Measurements from ENCODE around the gene OR2T34. TPM values are rescaled to one million over a fixed set of nuclear protein-coding genes. Genes with fewer than 3 reads are reported as not detected.
A peak's percentile ranks its signal among the peaks of the same experiment; 100 is the strongest.
"Not testable (repeated sequence)": the region's sequence is repeated elsewhere in the genome, so short reads cannot be mapped to it uniquely, and the experiment has no call there.

Gene OR2T34
- polyA plus RNA-seq = not detected
- long read RNA-seq, donor 1 = 0 reads
- long read RNA-seq, donor 2 = 0 reads
- long read RNA-seq, donor 3 = 0 reads
- long read RNA-seq, donor 4 = 0 reads
- long read RNA-seq, donor 5 = 0 reads
- long read RNA-seq, donor 6 = 0 reads
- long read RNA-seq, donor 7 = 0 reads
- long read RNA-seq, donor 8 = 0 reads
- long read RNA-seq, donor 9 = 0 reads
- long read RNA-seq, donor 10 = 0 reads

DNA sequence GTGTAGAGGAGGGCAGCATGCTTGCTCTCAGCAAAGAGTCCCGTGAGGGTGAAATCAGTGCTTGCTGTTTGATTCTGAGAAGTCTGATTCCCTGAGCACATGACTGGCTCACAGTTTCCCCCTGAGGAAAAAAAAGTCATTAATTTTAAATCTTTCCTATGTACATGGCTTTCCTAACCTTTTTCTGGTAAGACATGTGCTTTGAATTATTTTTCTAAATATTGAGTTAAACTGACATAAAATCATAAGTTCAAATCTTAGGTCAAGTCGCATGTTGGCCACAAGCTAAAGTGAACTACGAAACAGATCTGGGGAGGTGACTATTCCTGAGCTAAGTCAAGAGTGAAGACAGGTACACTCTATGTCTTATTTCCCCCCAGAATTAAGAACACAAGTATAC is at the start of gene OR2T34:
OR2T34 (minus strand) TSS at position 101 of the 400 bp plus-strand sequence; CDS start at position 101, 0 bp downstream.
- 87 to 96% (median 90%) methylated on average over 2 to 3 of the region's 3 CpGs for WGBS, 3 donors
- H3K27ac ChIP-seq (ENCODE audit: low read depth in 1 of 3, low read length in 2 of 3); H3K27me3 ChIP-seq (ENCODE audit: control insufficient read depth in 3 of 3, insufficient read depth in 3 of 3, low read length in 3 of 3); DNase-seq; FAIRE-seq; H3K9me3 ChIP-seq (ENCODE audit: control insufficient read depth in 2 of 2, insufficient read depth in 1 of 2, low read depth in 1 of 2, low read length in 1 of 2); H3K4me1 ChIP-seq (ENCODE audit: control insufficient read depth in 3 of 3, insufficient read depth in 2 of 3, low read depth in 1 of 3, low read length in 2 of 3); H3K4me3 ChIP-seq (ENCODE audit: low read depth in 1 of 3, low read length in 3 of 3); H3K36me3 ChIP-seq (ENCODE audit: control insufficient read depth in 3 of 3, insufficient read depth in 2 of 3, low read depth in 1 of 3, low read length in 3 of 3): not testable (repeated sequence)

- Histone ChIP-seq H3K4me1 (ENCODE audit: control insufficient read depth in 3 of 3, insufficient read depth in 2 of 3, low read depth in 1 of 3, low read length in 2 of 3) (no peaks in the 10 kb centered on the region), H3K36me3 (ENCODE audit: control insufficient read depth in 3 of 3, insufficient read depth in 2 of 3, low read depth in 1 of 3, low read length in 3 of 3) (no peaks in the 10 kb centered on the region), H3K27me3 (ENCODE audit: control insufficient read depth in 3 of 3, insufficient read depth in 3 of 3, low read length in 3 of 3) (no peaks in the 10 kb centered on the region), H3K27ac (ENCODE audit: low read depth in 1 of 3, low read length in 2 of 3) (no peak overlapping the region), H3K4me3 (ENCODE audit: low read depth in 1 of 3, low read length in 3 of 3) (no peak overlapping the region), H3K9me3 (ENCODE audit: control insufficient read depth in 2 of 2, insufficient read depth in 1 of 2, low read depth in 1 of 2, low read length in 1 of 2) (no peaks in the 10 kb centered on the region)
- FAIRE-seq (peak; percentile 81), DNase-seq (peak; percentile 53 to 60)
- 43 to 56% (median 43%) methylated on average over 4 of the region's 4 CpGs for WGBS, 3 donors
Measured at GRCh38 chr1:248622570-248623001, 48.0 kb upstream of the OR2T34 start.

DNA sequence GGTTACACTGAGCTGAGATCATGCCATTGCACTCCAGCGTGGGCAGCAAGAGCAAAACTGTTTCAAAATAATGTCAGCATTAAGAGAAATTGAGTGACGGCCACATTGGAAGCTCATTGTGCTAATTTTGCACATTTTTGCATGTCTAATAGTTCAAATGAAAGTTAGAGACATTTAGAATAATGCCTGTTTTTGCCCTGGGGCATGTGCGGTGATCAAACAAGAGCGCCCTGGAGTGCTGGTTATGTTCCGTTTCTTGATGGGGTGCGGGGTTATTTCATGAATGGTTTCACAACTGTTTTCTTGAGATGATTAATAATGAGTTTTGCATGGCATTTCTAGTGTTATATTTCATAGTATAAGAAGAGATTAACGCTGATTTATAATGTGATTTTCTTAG is 47.2 kb upstream of the OR2T34 start:
- DNase-seq (no peak), FAIRE-seq (no peak)
- no peaks in the 10 kb centered on the region for H3K4me1 ChIP-seq (ENCODE audit: control insufficient read depth in 3 of 3, insufficient read depth in 2 of 3, low read depth in 1 of 3, low read length in 2 of 3)
- H3K27me3 ChIP-seq (ENCODE audit: control insufficient read depth in 3 of 3, insufficient read depth in 3 of 3, low read length in 3 of 3) = no peaks in the 10 kb centered on the region
- no peaks in the 10 kb centered on the region for H3K36me3 ChIP-seq (ENCODE audit: control insufficient read depth in 3 of 3, insufficient read depth in 2 of 3, low read depth in 1 of 3, low read length in 3 of 3)
- no peak overlapping the region for H3K27ac ChIP-seq (ENCODE audit: low read depth in 1 of 3, low read length in 2 of 3)
- whole genome bisulfite sequencing, 3 donors = 70 to 78% (median 74%) methylated on average over 7 of the region's 7 CpGs
- no peak overlapping the region for H3K4me3 ChIP-seq (ENCODE audit: low read depth in 1 of 3, low read length in 3 of 3)
- H3K9me3 ChIP-seq (ENCODE audit: control insufficient read depth in 2 of 2, insufficient read depth in 1 of 2, low read depth in 1 of 2, low read length in 1 of 2) = no peaks in the 10 kb centered on the region

GRCh38 chr1:248618878-248619277 is 44.3 kb upstream of the OR2T34 start:
- DNase-seq = peak; percentile 64
- H3K4me3 ChIP-seq (ENCODE audit: low read depth in 1 of 3, low read length in 3 of 3) = no peak overlapping the region
- H3K9me3 ChIP-seq (ENCODE audit: control insufficient read depth in 2 of 2, insufficient read depth in 1 of 2, low read depth in 1 of 2, low read length in 1 of 2) = no peaks in the 10 kb centered on the region
- FAIRE-seq = no peak
- H3K27ac ChIP-seq (ENCODE audit: low read depth in 1 of 3, low read length in 2 of 3) = no peak overlapping the region
- no peaks in the 10 kb centered on the region for H3K36me3 ChIP-seq (ENCODE audit: control insufficient read depth in 3 of 3, insufficient read depth in 2 of 3, low read depth in 1 of 3, low read length in 3 of 3)
- no peaks in the 10 kb centered on the region for H3K4me1 ChIP-seq (ENCODE audit: control insufficient read depth in 3 of 3, insufficient read depth in 2 of 3, low read depth in 1 of 3, low read length in 2 of 3)
- 1 to 3% (median 3%) methylated on average over 3 of the region's 3 CpGs for WGBS, 3 donors
- no peaks in the 10 kb centered on the region for H3K27me3 ChIP-seq (ENCODE audit: control insufficient read depth in 3 of 3, insufficient read depth in 3 of 3, low read length in 3 of 3)

DNA sequence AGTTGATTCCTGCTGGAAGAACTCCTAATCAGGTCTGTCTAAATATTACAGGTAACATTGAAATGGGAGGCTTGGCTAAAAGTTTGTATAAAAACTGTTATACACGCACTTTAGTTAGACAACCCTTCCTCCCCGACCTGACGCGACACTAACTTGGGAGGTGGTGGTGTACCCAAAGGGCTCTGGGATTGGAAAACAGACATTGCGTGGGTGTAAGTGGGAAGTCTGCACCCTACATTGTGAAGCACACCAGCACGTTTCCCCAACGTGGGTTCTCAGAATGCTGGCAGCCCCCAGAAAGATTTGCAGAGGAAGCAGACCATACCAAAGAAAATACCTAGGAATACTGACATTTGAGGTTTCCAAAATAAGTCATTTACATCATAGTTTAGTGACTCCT is 43.6 kb upstream of the OR2T34 start:
- Histone ChIP-seq H3K27ac (ENCODE audit: low read depth in 1 of 3, low read length in 2 of 3) (no peak overlapping the region), H3K27me3 (ENCODE audit: control insufficient read depth in 3 of 3, insufficient read depth in 3 of 3, low read length in 3 of 3) (no peaks in the 10 kb centered on the region), H3K4me1 (ENCODE audit: control insufficient read depth in 3 of 3, insufficient read depth in 2 of 3, low read depth in 1 of 3, low read length in 2 of 3) (no peaks in the 10 kb centered on the region), H3K36me3 (ENCODE audit: control insufficient read depth in 3 of 3, insufficient read depth in 2 of 3, low read depth in 1 of 3, low read length in 3 of 3) (no peaks in the 10 kb centered on the region), H3K4me3 (ENCODE audit: low read depth in 1 of 3, low read length in 3 of 3) (no peak overlapping the region), H3K9me3 (ENCODE audit: control insufficient read depth in 2 of 2, insufficient read depth in 1 of 2, low read depth in 1 of 2, low read length in 1 of 2) (no peaks in the 10 kb centered on the region)
- WGBS, 3 donors = 71 to 77% (median 75%) methylated on average over 7 of the region's 7 CpGs
- no peak for FAIRE-seq
- DNase-seq = no peak

DNA sequence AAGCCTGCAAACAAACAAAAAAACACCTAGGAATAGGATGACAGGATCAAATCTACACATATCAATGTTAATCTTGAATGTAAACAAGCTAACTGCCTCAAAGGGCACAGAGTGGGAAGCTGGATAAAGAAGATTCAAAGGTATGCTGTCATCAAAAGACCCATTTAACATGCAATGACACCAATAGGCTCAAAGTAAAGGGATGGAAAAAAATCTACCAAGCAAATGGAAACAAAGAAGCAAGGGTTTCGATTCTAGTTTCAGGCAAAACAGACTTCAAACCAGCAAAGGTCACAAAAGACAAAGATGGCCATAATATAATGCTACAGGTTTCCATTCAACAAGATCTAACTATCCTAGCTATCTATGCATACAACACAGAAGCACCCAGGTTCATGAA is 39.2 kb upstream of the OR2T34 start:
- Histone ChIP-seq H3K27ac (ENCODE audit: low read depth in 1 of 3, low read length in 2 of 3) (no peak overlapping the region), H3K4me1 (ENCODE audit: control insufficient read depth in 3 of 3, insufficient read depth in 2 of 3, low read depth in 1 of 3, low read length in 2 of 3) (no peaks in the 10 kb centered on the region), H3K4me3 (ENCODE audit: low read depth in 1 of 3, low read length in 3 of 3) (no peak overlapping the region), H3K36me3 (ENCODE audit: control insufficient read depth in 3 of 3, insufficient read depth in 2 of 3, low read depth in 1 of 3, low read length in 3 of 3) (no peaks in the 10 kb centered on the region), H3K9me3 (ENCODE audit: control insufficient read depth in 2 of 2, insufficient read depth in 1 of 2, low read depth in 1 of 2, low read length in 1 of 2) (no peaks in the 10 kb centered on the region), H3K27me3 (ENCODE audit: control insufficient read depth in 3 of 3, insufficient read depth in 3 of 3, low read length in 3 of 3) (no peaks in the 10 kb centered on the region)
- FAIRE-seq = no peak
- 54 to 74% (median 71%) methylated on average over 1 of the region's 1 CpG for WGBS, 3 donors
- no peak for DNase-seq

DNA sequence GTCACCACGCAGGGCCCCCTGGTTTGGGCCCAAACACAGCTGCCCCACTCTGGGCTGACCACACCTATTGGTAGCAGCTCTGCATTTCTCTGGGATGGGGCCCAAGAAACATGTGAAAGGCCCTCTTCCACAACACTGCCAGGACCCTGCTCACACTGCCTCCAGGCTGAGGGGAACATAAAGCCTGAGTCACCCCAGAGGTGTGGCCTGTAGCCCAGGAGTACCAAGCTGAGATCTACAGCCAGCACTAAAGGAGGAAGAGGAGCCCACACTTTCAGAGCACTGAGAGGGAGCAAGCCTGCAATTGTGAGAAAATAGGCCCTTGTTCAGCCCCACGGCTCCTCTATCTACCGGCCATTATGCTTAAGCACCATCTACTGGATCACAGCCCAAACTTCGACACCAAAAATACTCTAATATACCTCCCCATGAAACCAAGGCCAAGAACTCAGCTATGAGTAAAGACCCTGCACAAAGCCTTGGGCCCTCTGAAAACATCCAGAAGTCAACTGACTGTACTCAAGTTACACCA is 37.4 kb upstream of the OR2T34 start:
- 80 to 89% (median 81%) methylated on average over 4 of the region's 4 CpGs for WGBS, 3 donors
- H3K27me3 ChIP-seq (ENCODE audit: control insufficient read depth in 3 of 3, insufficient read depth in 3 of 3, low read length in 3 of 3) = no peaks in the 10 kb centered on the region
- no peaks in the 10 kb centered on the region for H3K4me1 ChIP-seq (ENCODE audit: control insufficient read depth in 3 of 3, insufficient read depth in 2 of 3, low read depth in 1 of 3, low read length in 2 of 3)
- no peak overlapping the region for H3K27ac ChIP-seq (ENCODE audit: low read depth in 1 of 3, low read length in 2 of 3)
- no peak overlapping the region for H3K4me3 ChIP-seq (ENCODE audit: low read depth in 1 of 3, low read length in 3 of 3)
- H3K9me3 ChIP-seq (ENCODE audit: control insufficient read depth in 2 of 2, insufficient read depth in 1 of 2, low read depth in 1 of 2, low read length in 1 of 2) = no peaks in the 10 kb centered on the region
- no peak for DNase-seq
- no peaks in the 10 kb centered on the region for H3K36me3 ChIP-seq (ENCODE audit: control insufficient read depth in 3 of 3, insufficient read depth in 2 of 3, low read depth in 1 of 3, low read length in 3 of 3)
- FAIRE-seq = no peak

GRCh38 chr1:248610301-248610700 is 35.7 kb upstream of the OR2T34 start:
- H3K27me3 ChIP-seq (ENCODE audit: control insufficient read depth in 3 of 3, insufficient read depth in 3 of 3, low read length in 3 of 3) = no peaks in the 10 kb centered on the region
- H3K36me3 ChIP-seq (ENCODE audit: control insufficient read depth in 3 of 3, insufficient read depth in 2 of 3, low read depth in 1 of 3, low read length in 3 of 3) = no peaks in the 10 kb centered on the region
- DNase-seq (no peak), FAIRE-seq (no peak)
- 32 to 42% (median 40%) methylated on average over 3 of the region's 3 CpGs for WGBS, 3 donors
- H3K9me3 ChIP-seq (ENCODE audit: control insufficient read depth in 2 of 2, insufficient read depth in 1 of 2, low read depth in 1 of 2, low read length in 1 of 2) = no peaks in the 10 kb centered on the region
- no peak overlapping the region for H3K4me3 ChIP-seq (ENCODE audit: low read depth in 1 of 3, low read length in 3 of 3)
- no peak overlapping the region for H3K27ac ChIP-seq (ENCODE audit: low read depth in 1 of 3, low read length in 2 of 3)
- no peaks in the 10 kb centered on the region for H3K4me1 ChIP-seq (ENCODE audit: control insufficient read depth in 3 of 3, insufficient read depth in 2 of 3, low read depth in 1 of 3, low read length in 2 of 3)

- Histone ChIP-seq H3K9me3 (ENCODE audit: control insufficient read depth in 2 of 2, insufficient read depth in 1 of 2, low read depth in 1 of 2, low read length in 1 of 2) (no peaks in the 10 kb centered on the region), H3K27ac (ENCODE audit: low read depth in 1 of 3, low read length in 2 of 3) (no peak overlapping the region), H3K4me1 (ENCODE audit: control insufficient read depth in 3 of 3, insufficient read depth in 2 of 3, low read depth in 1 of 3, low read length in 2 of 3) (no peaks in the 10 kb centered on the region), H3K4me3 (ENCODE audit: low read depth in 1 of 3, low read length in 3 of 3) (no peak overlapping the region), H3K27me3 (ENCODE audit: control insufficient read depth in 3 of 3, insufficient read depth in 3 of 3, low read length in 3 of 3) (no peaks in the 10 kb centered on the region), H3K36me3 (ENCODE audit: control insufficient read depth in 3 of 3, insufficient read depth in 2 of 3, low read depth in 1 of 3, low read length in 3 of 3) (no peaks in the 10 kb centered on the region)
- no peak for FAIRE-seq
- no peak for DNase-seq
- WGBS, 3 donors = 70 to 72% (median 71%) methylated on average over 8 of the region's 8 CpGs
Measured at GRCh38 chr1:248599396-248599795, 24.8 kb upstream of the OR2T34 start.

Data from small intestine (tissue), 16 donors.